ENCODE results near the gene SIGLEC15. TPM values are rescaled to one million over a fixed set of nuclear protein-coding genes. Genes with fewer than 3 reads are reported as not detected.

The SIGLEC15 gene
- total and polyA plus RNA-seq, 10 of the 15 experiments (the other 5 are each of a cell fraction or from before 2014, with no cell fraction given), result 0.09 to 0.45 TPM; not detected in 8

GRCh38 chr18:45887585-45887984, 62.1 kb downstream of the SIGLEC15 start:
- Histone ChIP-seq H4K20me1 (ENCODE audit: control insufficient read depth, insufficient read depth) (no peaks in the 10 kb centered on the region), H3K4me1 (ENCODE audit: control insufficient read depth, insufficient read depth, low read length) (no peaks in the 10 kb centered on the region), H3K27me3 (replicated peaks in 1 of 2; ENCODE audit: control insufficient read depth in 2 of 2, insufficient read depth in 2 of 2, low read length in 1 of 2) (no peaks in the 10 kb centered on the region), H3K36me3 (ENCODE audit: control insufficient read depth in 2 of 2, insufficient read depth in 2 of 2, low read length in 1 of 2) (peaks cover 5 to 10% of the 10 kb centered on the region in 2 experiments; a peak in 3 of 4 replicates), H3K4me3 (no peak overlapping the region), H3K4me2 (ENCODE audit: control insufficient read depth, insufficient read depth) (no peak overlapping the region), H2AFZ (ENCODE audit: control insufficient read depth, low read depth, low read length) (no peak overlapping the region), H3K9ac (ENCODE audit: control insufficient read depth, insufficient read depth, low read length) (no peak overlapping the region), H3K27ac (ENCODE audit: control insufficient read depth, insufficient read depth) (no peak overlapping the region), H3K79me2 (ENCODE audit: control insufficient read depth, insufficient read depth, low read length) (no peaks in the 10 kb centered on the region), H3K9me3 (replicated peaks; ENCODE audit: control insufficient read depth, insufficient read depth, low read length) (no peaks in the 10 kb centered on the region)
- ChIA-PET POLR2A (no interaction called here), SMC1A (ENCODE audit: uncharacterized antibody, unreplicated experiment) (interaction anchor here (12.4 kb wide), 1 partner anchor 161 kb away, joined by 162 read pairs; the partner anchor contains the start of gene SLC14A1), RAD21 (ENCODE audit: unreplicated experiment) (no interaction called here), CTCF (no interaction called here)
- ATAC-seq (no peak), FAIRE-seq (no peak), DNase-seq (ENCODE audit: low read depth, low spot score) (no peak)
- 97% methylated on average over 5 of the region's 5 CpGs for WGBS (ENCODE audit: insufficient coverage, insufficient replicate concordance, low lambda C conversion rate, missing lambda C conversion rate)
- no TSS peak for BruUV-seq (replicated peaks)
- no peak for TF ChIP-seq NBN (IDR thresholded peaks at IDR 0.05)
- no peak for TF ChIP-seq NFIC (IDR thresholded peaks at IDR 0.05; ENCODE audit: low read depth, low read length)
- no peak for TF ChIP-seq POLR2AphosphoS5 (IDR thresholded peaks at IDR 0.05; ENCODE audit: low read length)
- no peak for TF ChIP-seq IRF5 (IDR thresholded peaks at IDR 0.05; ENCODE audit: borderline replicate concordance)
- TF ChIP-seq NRF1 (conservative IDR thresholded peaks at IDR 0.05; ENCODE audit: low read depth, low read length), result no peak
- no peak for TF ChIP-seq FOXK2 (IDR thresholded peaks at IDR 0.05)
- no peak for TF ChIP-seq ZZZ3 (IDR thresholded peaks at IDR 0.05; ENCODE audit: control insufficient read depth, insufficient read length, low read depth)
- TF ChIP-seq MLLT1 (IDR thresholded peaks at IDR 0.05), result no peak
- TF ChIP-seq KDM1A (IDR thresholded peaks at IDR 0.05; ENCODE audit: borderline replicate concordance), result no peak
- no peak for TF ChIP-seq BCL11A (IDR thresholded peaks at IDR 0.05; ENCODE audit: low read depth, low read length)
- no peak for TF ChIP-seq MXI1 (IDR thresholded peaks at IDR 0.05; ENCODE audit: low read depth, low read length)
- TF ChIP-seq SRF (IDR thresholded peaks at IDR 0.05; ENCODE audit: low read depth in 2 of 2, low read length in 2 of 2), result no peak
- no peak for TF ChIP-seq PAX5 (IDR thresholded peaks at IDR 0.05; ENCODE audit: borderline replicate concordance, low read depth, low read length)
- no peak for TF ChIP-seq CTCF (IDR thresholded peaks at IDR 0.05 in 2 of 3, conservative IDR thresholded peaks at IDR 0.05 in 1 of 3; ENCODE audit: control insufficient read depth in 2 of 3, extremely low read depth in 1 of 3, insufficient read depth in 1 of 3, low read depth in 3 of 3, low read length in 3 of 3)
- no peak for TF ChIP-seq GABPA (IDR thresholded peaks at IDR 0.05; ENCODE audit: low read depth)
- TF ChIP-seq POU2F2 (IDR thresholded peaks at IDR 0.05; ENCODE audit: borderline replicate concordance, low read depth, low read length), result no peak
- no peak for TF ChIP-seq ZNF207 (IDR thresholded peaks at IDR 0.05; ENCODE audit: borderline replicate concordance)
- intact Hi-C loops (cut with micrococcal nuclease; ENCODE audit: unreplicated experiment), result no loop called here
- in situ Hi-C loops (cut with MboI), result no loop called here

Data from GM12878 (cell line).